ENCODE measurements around the gene DKKL1.

Gene DKKL1

DNA sequence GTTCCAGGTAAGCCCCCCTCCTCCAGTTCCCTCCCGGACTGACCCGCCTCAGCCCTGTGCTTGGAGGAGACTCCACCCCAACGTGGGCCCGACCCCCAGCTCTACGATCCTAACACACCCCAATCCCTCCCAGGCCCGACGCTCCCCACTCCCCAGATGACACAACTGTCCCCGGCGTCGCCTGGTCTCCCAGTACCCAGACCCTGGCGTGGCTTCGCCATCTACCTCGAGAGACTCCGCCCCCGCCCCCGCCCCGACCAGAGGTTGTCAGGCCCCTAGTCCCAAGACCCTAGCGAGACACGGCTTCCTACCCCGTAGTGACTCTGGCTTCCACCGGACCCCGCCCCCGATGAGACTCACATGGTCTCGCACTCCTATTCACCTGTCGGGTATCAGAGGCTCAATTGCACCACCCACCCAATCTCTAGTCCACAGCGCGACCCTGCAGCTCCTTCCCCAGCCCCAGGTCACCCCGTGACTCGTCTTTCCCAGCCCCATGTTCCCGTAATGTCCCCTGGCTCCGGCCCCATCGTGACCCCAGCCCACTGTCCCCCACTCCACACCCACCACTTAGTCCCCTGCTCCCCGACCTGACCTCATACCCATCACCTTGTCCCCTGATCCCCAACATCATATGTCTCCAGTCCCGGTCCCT lies 25.5 kb upstream of the DKKL1 start:
- no peak for DNase-seq (ENCODE audit: low read depth)

- DNase-seq (ENCODE audit: low read depth): no peak
Measured at GRCh38 chr19:49338691-49339300, 24.9 kb upstream of the DKKL1 start.

DNA sequence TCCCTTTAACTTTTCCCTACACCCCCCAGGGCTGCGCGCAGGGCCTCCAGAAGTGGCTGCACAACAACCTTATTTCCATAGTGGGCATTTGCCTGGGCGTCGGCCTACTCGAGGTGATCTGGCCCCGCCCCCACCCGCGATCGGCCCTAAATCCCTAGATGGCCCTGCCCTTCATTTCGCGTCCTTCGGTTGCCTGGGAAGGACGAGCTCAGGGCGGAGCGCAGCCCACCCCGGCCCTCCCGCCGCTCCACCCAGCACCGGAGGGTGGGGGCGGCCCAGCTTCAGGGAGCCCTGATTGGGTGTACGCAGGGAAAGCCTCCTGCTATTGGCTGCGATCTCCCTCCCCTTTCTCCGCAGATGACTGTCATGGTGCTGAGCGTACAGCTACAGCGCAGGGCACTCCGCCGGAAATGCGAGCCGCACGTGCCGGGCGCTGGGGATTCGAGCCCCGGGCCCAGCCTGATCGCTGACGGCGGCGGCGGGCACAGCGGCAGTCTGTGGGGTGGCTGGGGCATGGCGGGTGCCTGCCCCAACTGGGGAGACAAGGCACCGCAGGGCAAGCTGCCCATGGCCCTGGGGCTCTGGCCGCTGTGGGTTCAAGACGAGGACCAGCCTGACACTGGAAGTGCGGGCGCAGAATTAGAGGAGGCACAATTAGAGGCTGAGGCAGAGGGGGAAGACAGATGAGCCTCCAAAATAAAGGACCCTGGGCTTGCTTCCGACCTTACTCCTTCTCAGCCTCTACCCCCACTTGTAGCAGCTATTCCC lies 24.2 kb upstream of the DKKL1 start:
- no peak for DNase-seq (ENCODE audit: low read depth)

- DNase-seq (ENCODE audit: low read depth): no peak
Measured at GRCh38 chr19:49340069-49340864, 23.4 kb upstream of the DKKL1 start.

DNA sequence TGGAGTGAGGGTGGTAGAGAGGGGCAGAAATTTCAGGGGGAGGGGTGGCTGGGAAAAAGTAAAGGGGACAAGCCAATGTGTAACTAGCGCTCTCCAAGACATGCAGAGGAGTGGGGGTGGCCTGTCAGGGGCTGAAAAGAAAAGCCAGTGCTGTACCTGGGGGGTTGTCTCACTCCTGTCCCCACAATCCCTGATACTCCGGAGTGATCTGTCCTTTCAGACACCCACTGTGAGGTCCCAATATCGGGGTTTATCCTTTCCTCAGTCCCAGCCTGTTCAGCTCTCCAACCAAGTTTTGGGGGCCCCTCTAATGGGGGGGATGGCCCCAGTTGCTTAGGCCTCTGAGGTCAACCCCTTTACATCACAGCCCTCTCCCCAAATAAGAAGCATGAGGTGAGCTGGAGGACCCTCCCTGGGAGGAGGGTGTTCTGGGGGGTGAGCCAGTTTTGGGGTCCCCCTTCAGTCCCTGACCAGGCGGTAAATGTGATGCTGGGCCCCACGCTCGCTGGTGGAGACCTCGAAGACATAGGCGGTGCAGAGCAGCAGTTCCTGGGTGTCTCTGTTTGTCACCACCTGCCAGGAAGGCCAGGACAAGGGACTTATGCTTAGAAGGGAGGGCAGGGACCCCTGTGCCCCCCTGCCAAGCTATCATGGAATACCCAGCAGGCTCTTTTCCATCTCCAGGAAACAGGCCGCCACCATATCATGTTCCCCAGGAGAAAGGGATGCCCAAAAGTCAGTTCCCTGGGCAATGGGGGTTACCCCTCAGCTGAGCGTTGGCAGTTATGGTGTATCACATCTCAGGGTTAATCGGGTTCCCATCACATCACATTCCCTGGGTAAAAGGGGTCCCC lies 22.6 kb upstream of the DKKL1 start:
- no peak for DNase-seq (ENCODE audit: low read depth)

DNA sequence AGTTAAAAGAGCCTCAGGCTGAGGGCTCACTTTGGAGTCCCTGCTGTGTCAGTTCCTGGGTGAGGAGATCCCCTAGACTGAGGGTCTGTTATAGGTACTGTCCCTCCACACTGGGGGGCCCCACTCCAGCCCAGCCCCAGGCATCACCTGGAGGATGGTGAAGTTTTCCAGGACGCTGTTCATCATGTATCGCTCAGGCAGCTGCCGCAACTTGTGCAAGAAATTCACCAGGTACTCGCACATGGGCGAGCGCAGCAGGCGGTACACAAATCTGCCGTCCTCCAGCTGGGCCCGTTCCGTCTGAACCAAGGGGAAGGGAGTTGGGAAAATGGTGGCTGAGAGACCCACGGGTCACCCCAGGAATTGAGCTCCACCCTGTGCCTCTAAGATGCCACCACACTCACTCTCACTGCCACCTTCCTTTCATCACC lies 21.4 kb upstream of the DKKL1 start:
- no peak for DNase-seq (ENCODE audit: low read depth)

- no peak for DNase-seq (ENCODE audit: low read depth)
Measured at GRCh38 chr19:49343123-49343522, 20.6 kb upstream of the DKKL1 start.

- DNase-seq (ENCODE audit: low read depth): no peak
Measured at GRCh38 chr19:49344505-49345423, 18.9 kb upstream of the DKKL1 start.

GRCh38 chr19:49347191-49347590 lies 16.5 kb upstream of the DKKL1 start:
- no peak for DNase-seq (ENCODE audit: low read depth)

GRCh38 chr19:49347835-49348234 lies 15.8 kb upstream of the DKKL1 start:
- no peak for DNase-seq (ENCODE audit: low read depth)

DNA sequence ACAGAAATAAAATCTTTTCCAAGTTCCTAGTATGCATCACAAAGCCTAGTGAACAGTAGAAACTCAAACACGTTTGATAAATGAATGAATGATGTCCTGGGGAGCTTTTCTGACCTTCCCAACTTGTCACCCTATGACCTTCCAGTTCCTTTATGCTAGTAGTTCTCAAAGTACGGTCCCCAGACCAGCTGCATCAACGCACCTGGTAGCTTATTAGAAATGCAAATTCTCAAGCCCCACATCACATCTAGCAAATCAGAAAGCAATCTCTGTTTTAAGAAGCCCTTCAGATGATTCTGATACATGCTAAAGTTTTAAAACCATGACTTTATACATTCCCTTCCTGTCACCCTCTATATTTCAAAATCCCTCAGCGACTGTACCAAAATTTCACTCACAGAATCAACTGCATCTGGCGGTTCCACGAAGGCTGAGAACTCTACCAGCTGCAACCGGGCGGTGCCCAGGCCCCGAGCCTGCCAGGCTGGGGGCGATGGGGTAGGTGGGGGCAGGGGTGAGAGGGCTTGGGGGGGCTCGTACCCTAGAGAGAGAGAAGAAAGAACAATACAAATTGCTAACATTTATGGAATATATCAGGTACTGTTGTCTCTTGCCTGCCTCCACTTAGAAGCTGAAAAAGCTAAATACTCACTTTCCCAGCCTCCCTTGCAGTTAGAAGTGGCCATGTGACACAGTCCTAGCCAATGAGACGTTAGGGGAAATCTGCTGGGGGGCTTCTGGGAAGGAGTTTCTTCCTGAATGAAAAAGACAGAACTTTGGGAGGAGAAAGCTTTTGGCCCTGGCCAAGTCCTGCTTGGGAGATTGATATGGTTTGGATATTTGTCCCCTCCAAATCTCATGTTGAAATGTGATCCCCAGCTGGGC lies 15.1 kb upstream of the DKKL1 start:
- DNase-seq (ENCODE audit: low read depth): no peak

DNA sequence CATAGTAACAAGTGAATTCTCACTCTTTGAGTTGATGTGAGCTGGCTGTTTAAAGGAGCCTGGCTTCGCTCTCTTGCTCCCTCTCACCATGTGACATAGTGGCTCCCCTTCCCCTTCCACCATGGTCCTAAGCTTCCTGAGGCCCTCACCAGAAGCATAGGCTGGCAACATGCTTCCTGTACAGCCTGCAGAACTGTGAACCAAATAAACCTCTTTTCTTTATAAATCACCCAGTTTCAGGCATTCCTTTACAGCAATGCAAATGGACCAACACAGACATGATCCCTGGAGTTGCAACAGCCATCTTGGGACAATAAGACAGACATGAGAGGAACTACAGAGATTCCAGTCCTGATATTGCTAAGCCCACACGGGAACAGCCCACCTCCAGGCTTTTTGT lies 14.1 kb upstream of the DKKL1 start:
- no peak for DNase-seq (ENCODE audit: low read depth)

GRCh38 chr19:49355909-49356353 lies 7.7 kb upstream of the DKKL1 start:
- no peak for DNase-seq (ENCODE audit: low read depth)

DNA sequence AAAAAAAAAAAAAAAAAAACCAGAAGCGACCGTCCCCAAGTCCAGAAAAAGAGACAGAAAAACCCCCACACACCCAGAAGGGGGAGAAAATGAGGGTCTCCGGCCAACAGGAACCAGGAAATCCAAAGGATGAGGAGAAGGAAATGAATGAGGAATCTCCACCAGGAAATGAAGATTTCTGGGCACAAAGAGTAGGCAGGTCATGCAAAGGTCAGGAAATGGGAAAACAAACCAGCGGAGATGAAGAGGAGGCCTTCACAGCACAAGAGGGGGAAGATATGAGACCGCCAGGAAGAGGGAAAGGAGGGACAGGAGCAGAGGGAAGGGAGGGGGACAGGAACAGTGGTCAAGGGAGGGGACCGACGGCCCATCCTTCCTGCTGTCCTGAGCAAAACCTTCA lies 7.3 kb upstream of the DKKL1 start:
- DNase-seq (ENCODE audit: low read depth): no peak

GRCh38 chr19:49357186-49357585 lies 6.5 kb upstream of the DKKL1 start:
- DNase-seq (ENCODE audit: low read depth): no peak

DNA sequence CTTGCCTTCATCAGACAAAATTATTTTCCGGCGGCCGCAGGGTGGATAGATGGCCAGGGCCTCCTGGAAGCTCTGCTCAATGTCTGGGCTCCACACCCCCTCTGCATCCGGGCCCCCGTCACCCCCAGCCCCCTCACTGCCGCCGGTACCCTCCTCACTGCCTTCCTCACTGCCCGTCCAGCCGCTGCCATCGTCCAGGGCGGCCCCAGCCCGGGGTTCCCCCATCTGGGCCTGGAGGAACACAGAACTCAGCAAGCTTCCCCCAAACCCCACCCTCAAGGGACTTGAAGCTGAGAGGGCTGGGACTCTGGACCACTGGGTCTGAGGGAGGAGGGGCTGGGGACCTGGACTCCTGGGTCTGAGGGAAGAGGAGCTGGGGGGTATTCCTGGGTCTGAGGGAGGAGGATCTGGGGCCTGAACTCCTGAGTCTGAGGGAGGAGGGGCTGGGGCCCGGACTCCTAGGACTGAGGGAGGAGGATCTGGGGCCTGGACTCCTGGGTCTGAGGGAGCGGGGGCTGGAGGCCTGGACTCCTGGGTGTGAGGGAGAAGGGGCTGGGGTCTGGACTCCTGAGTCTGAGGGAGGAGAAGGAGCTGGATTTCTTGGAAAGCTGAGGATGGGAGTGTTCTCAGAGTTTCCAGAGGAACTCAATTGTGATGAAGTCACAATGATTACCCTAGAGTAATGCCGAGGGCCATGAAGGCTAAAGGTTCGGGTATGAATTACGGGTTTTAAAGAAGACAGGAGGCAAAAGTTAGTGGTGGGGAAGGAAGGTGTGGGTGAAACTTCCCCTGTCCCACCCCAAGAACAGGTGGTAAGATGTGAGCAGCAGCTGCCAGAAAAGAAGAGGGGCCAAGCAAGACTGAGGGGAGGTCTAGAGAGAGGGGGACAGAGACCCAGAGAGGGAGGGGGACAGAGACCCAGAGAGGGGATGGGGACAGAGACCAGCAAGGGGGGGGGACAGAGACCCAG lies 3.5 kb upstream of the DKKL1 start:
- no peak for DNase-seq (ENCODE audit: low read depth)

DNA sequence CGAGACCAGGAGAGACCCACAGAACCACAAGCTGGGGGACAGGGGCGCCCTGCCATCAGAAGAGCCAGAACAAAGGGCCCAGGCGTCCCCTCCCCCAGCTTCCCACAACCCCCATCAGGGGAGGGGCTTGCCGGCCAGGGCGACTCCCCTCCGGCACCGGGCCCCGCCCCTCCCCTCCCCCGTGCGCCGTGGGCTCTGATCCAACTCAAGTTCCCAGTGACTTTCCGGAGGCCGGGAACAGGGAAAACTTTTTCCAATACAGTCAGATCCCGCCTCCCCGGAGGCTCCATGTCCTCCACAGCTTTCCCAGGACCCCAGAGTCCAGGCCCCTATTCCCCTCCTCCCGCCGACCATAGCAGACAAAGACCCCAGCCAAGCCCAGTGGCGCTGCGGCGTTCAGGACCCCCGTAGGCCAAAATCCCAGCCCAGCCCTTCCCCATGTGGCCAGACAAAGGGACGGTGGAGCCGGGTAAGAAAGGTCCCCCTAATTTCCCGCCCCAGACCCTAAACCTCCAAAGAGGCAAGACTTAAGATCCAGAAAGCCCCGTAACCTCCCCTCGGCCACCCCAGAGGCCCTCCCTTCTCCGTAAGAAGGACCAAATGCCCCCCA lies 2.1 kb upstream of the DKKL1 start:
- DNase-seq (ENCODE audit: low read depth): no peak

Measured in activated T-helper 9 cell treated with anti-CD3 and anti-CD28 coated beads, Interleukin-2, amount 50 U/mL, for 16 hours (primary cell).